T-helper 2 cell treated with Interferon-gamma antibody and Interleukin-4, amounts not matched to agents 100 ng/mL and 5 ng/mL, for 36 hours (primary cell): Measurements from ENCODE around the gene KCNJ13. TPM values are rescaled to one million over a fixed set of nuclear protein-coding genes. Genes with fewer than 3 reads are reported as not detected.

Experiments
- intact Hi-C: fragments of 100-400 bp; cut with micrococcal nuclease; formaldehyde crosslinking; loops from one replicate; pipeline ENCODE4 v1.15.1; 2023
- total RNA-seq: library from RNA; stranded (reverse); gene quantifications from 2 replicates; pipeline ENCODE4 v1.2.3, GENCODE V29; 2022

Gene KCNJ13
- total RNA-seq, result not detected in 2 replicates

DNA sequence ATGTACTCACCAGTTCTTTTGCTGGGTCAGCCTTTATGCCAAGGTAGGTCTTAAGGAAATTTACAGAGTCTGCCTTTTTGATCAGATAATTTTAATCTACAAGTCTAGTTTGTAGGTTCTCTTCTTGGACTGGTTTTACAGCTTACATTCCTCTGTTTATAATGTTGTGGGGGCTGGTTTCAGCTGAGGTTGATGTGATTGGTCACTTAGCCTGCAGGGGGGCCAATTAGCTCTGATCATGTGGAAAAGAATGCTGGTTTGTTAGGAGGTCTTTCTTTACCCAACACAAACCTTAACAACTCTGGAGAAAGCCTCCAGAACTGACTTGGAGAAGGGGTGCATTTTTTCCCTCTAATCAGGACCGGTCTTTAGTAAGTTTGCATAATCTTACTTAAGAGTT is at the start of gene KCNJ13:
Gene KCNJ13, minus strand, starts transcription at position 131 of the 400 bp plus-strand sequence. CDS start 5,203 bp downstream, outside the sequence.
- intact Hi-C loops, result no loop called here

DNA sequence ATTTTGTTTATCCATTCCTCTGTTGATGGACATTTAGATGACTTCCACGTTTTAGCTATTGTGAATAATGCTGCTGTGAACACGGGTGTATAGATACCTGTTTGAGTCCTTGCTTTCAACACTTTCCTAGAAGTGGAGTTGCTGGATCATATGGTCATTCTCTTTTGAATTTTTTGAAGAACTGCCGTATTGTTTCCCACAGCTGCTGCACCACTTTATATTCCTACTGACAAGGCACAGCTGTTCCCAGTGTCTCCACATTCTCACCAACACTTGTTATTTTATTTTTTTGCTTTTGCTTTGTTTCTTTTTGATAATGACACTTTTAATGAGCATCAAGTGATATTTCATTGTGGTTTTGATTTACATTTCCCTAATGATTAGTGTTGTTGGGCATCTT is 41.4 kb upstream of the KCNJ13 start:
- intact Hi-C loops, result no loop called here

DNA sequence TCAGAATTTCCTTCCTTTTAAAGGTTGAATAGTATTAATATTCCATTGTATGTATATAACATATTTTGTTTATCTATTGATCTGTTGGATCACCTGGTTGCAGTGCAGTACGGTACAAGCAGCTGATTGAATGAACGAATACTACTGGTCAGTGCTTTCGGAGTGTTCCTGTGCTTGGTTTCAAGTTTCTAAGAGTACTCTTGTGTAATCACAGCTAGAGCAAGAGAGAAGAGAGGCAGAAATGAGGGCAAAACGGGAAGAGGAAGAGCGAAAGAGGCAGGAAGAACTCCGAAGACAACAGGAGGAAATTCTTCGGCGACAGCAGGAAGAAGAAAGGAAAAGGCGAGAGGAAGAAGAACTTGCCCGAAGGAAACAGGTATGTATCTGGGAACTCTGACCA is 40.3 kb upstream of the KCNJ13 start:
- intact Hi-C loops, result no loop called here

DNA sequence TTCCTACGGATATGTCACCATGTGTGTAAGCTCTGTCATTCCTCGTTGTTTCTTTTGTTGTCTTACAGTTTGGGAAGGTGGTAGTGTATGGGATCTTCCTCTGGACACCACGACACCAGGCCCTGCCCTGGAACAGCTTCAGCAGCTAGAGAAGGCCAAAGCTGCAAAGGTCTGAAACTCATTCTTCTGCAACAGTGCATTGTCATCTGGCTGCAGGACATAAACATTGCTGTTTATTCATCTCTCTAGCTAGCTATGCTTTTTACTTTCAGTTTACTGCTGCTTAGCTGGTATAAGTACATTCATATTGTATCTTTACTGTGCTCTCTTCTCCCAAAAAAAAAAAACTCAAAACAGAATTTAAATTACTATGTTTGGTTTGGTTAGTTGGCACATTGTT is 39.2 kb upstream of the KCNJ13 start:
- intact Hi-C loops, result no loop called here

DNA sequence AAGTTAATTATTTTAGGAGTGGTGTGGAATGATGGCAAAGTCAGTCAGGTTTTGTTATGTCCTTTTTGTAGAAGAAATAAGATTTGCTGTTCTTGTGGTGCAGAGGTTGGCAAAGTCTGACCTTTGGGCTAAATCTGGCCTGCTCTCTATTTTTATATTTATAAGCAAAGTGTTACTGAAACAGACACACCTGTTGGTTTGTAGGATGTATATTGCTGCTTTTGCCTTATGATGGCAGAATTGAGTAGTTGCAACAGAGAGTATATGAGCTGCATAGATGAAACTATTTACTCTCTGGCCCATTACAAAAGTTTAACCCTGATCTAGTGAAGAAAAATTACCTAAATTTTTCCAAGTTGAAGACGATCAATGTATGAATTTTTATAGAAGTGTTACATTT is 34.1 kb upstream of the KCNJ13 start:
- intact Hi-C loops, result no loop called here

DNA sequence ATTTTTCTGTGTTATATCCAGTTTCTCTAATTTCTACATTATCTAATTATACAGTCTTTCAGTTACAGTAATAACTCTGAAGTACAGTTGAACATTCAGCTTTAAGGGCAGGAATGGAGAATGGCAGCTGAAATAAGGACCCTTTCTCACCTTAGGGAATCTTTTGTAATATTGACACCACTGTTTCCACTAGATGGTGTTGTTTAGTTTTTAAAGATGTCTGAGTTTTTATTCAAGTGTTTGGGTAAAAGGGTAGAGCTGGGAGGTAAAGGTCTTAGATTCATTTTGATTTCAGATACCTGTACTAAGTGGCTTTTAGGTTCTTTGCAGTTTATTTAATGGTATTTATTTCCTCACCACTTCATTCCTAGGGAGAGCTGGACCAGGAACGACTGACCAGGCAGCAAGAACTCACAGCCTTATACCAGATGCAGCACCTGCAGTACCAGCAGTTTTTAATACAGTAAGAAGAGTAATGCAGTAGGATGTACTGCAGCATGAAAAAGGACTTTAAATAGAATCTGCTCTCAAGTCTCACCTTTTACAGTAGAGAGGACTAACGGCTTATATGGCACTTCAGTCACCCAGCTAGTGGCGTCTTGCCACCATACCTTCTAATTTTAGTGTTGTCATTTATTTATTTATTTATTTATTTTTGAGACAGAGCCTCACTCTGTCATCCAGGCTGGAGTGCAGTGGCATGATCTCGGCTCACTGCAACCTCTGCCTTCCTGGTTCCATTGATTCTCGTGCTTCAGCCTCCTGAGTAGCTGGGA is 33.2 kb upstream of the KCNJ13 start:
- intact Hi-C loops, result no loop called here

DNA sequence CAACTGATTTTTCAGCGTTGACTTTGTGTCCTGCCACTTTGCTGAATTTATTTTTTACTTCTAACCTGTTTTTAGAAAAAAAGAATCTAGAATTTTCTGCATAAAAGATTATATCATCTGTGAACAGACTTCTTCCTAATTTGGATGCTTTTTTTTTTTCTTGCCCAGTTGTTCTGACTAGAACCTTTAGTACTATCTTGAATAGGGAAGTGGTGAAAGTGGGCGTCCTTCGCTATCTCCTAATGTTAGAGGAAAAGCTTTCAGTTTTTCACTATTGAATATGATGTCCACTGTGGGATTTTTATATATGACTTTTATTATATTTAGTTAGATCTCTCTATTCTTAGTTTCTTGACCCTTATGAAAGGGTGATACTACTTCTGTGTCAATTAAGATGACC is 25.7 kb upstream of the KCNJ13 start:
- intact Hi-C loops, result no loop called here

DNA sequence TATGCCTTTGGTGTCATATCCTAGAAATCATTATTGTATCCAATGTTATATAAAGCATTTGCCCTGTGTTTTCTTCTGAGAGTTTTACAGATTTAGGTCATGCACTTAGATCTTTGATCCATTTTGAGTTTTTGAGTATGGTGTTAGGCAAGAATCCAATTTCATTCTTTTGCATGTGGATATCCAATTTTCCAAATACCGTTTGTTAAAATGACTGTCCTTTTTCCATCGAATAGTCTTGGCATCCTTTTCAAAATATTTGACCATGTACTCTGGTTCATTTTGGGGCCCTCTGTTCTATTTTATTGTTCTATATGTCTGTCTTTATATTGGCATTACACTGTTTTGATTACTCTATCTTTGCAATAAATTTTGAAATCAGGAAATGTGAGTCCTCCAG is 23.8 kb upstream of the KCNJ13 start:
- intact Hi-C loops, result no loop called here

DNA sequence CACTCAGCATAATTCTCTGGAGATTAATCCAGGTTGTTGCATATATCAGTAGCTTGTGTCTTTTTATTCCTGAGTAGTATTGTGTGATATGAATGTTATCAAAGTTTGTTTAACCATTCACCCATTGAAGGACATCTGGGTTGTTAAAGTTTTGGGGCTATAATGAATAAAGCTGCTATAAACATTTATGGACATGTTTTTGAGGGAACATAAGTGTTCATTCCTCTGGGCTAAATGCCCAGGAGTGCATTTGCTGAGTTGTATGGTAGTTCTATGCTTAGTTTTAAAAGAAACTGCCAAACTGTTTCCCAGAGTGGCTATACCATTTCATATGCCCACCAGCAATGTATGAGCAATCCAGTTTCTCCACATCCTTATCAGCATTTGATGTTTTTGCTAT is 21.8 kb upstream of the KCNJ13 start:
- intact Hi-C loops, result no loop called here

DNA sequence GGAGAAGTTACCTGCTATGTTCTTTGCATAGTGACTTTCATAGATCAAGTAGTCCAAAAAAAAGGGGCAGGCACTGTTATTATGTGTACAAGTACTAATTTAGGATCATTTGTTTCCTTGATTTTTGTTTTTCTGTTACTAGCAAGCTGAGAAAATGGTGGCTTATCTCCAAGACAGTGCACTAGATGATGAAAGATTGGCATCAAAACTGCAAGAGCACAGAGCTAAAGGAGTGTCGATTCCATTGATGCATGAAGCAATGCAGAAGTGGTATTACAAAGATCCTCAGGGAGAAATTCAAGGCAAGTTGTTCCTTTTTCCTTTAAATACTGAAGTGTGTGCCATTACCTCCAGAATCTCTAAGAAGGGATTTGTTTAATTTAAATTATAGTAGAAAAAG is 19.6 kb upstream of the KCNJ13 start:
- intact Hi-C loops, result no loop called here

DNA sequence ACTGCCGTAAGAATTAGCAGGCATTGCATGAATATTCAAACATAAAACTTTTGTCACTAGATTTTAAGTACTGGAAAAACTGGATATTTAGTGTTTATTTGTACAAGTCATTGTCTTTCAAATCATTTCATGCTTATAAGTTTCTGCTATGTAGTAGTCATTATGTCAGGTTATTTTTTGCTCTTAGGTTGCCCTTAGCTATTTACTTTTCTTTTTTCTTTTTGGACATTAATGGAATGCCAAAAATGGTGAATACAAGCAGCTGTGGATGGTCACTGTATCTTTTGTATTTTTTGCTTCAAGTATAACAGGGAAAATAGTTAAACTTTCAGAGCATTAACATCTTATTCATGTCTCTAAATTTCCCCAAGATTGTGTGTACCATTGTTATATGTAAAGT is 18.6 kb upstream of the KCNJ13 start:
- intact Hi-C loops, result no loop called here

DNA sequence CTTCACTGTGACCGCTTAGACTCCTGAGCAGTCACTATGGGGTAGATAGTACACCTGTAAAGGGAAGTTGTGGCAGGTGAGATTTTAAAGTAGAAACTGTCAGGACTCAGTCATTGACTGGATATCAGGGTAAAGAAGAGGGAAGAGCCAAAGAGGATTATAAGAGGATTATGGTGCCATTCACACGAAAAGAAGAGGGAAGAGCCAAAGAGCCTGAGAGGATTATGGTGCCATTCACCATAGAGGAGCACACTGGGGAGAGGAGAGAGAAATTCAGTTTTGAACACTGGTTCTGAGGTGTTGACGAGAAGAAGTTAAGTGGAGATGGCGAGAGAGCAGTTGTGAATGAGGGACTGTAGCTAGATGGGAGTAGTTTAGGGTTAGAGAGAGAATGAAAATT is 16.9 kb upstream of the KCNJ13 start:
- intact Hi-C loops, result no loop called here

DNA sequence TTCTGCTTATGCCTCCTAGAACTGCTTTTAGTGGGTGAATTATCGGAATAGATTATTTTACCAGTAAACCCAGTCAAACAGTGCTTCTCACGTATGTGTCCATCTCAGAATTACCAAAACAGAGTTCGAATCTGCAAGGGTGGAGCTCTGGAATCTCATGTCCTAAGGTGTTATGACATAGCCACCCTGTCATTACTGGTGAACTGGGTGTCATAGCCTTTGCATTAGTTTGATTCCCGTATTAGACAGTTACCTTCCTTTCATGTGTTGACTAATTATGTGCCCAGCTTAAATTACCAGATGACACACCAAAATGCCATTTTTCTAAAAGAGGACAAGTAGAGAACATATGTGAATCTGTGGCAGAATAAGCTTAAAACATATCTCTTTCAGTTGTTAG is 15.2 kb upstream of the KCNJ13 start:
- intact Hi-C loops, result no loop called here

DNA sequence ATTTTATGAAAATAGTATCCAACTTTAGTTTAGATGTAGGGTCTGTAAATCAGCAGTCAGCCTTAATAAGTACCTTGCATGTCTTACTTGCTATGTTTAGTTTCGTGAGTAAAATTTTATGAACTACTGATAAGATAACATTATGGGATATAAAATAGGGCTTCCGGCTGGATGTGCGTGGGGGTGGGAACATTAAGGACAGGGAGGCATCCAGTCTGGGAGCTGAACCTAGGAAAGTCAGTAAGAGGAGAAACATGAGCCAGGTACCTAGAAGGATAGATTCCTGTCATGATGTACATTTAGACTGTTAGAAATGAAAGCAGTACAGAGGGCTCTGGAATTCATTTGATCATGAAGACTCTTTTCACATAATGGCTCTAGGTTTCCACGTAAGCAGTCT is 12.7 kb upstream of the KCNJ13 start:
- intact Hi-C loops, result no loop called here

DNA sequence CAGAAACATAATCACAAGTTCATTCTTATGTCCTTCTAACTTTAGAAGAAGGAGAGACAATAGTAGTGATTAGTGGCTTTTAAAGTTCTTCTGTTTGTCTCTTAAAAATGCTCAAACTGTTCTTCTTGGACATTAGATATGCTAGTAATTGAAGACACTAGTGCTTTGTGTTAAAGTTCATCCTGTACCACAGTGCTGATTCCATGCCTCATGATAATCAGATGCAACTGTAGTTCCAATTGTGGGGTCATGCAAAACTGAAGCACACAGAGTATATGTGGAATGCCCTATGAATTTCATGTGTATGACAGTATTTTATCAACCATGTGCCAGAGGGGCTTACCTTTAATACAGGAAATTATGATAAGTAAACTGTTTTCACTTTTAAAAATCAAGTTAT is 11.4 kb upstream of the KCNJ13 start:
- intact Hi-C loops, result no loop called here

DNA sequence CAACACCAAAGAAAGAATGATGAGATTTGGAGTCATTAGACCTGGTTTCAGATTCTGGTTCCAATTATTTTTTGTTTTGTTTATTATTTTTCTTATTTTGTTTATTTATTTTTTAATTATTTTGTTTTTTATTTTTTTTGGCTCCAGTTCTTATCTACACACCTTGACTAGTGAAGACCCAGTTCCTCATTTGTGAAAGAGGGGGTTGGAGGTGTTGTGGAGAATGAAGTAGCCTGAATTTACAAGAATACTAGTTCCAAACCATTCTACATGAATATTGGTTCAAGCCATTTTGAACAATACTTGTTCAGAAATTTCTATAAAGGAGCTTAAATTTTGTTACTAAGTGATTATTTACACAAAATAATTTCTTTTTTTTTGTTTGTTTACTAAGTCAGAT is 6.9 kb upstream of the KCNJ13 start:
- intact Hi-C loops, result loop anchor here (5.0 kb wide), 3 partner anchors 54 to 299 kb away; partner anchors contain the start of gene GIGYF2

DNA sequence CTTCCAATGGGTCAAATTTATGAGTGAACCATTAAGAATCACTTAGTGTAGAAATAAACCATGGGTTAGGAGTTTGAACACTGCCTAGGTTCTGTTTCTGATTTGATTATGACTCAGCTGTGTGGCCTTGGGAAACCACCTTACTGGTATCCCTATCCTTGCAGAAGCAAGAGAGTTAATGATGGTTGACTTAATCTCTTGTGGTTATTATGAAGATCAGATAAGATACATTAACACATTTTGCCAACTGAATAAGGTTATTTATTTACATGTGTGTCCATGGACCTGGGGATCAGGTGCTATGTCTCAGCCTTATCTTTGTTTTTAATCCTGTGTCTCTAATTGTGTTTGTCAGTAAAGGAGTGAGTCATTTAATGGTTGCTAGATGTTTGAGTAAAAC is 5.4 kb upstream of the KCNJ13 start:
- intact Hi-C loops, result loop anchor here (5.0 kb wide), 3 partner anchors 56 to 301 kb away; partner anchors contain the start of gene GIGYF2

DNA sequence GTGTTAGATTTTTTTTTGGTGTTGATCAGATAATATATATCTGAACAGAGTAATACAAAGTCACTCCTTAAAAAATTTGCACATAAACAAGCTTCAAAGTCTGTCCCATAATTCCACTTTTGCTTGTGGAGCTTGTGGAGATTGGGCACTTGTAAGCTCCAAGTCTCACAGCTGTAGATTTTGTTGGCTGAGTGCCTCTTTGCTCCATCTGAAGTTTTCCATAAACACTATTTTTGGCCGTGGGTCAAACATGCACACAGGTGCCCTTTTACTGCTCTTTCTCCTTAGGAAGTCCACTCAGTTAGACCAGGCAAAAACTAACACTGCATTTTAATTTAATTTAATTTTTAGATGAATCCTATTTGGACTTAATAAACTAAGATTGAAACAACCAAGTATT is 3.6 kb upstream of the KCNJ13 start:
- intact Hi-C loops, result loop anchor here (5.0 kb wide), 3 partner anchors 57 to 302 kb away; partner anchors contain the start of gene GIGYF2

DNA sequence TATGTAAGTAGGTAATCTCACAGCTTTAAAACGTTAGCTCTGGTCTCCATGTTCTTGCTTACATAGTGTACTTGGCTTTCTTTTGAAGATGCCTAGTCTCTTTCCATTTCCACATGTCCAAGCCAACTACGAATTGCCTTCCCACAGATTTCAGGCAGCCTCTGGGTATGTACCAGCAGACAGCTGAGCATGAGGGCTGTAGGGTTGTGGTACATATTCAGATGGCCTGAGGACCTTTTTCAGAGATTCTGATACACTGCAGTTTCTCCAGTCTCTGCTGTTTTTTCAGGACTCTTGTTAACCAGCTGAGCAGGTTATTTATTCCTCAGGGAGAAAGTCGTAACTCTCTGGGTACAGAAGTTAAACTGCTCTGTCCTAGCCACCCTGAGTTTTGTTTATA is 3.1 kb upstream of the KCNJ13 start:
- intact Hi-C loops, result no loop called here

DNA sequence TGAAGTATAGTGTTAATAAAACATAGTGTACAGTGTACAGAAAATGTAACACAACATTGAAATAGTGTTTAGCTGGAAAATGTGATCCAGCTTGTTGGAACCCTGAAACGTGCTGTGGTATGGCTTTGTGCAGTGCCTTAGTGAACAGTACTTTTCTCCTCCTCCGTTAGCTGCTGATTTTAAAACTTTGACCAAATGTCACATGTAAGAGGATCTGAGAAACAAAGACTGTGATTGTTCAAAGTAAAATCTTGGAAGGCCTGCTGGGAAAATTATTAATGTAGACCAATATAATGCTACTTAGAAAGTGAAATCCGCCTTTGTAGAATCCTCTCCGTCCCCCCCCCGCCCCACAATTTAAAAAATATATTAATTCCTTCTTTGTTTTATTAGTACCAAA is 911 bp upstream of the KCNJ13 start:
- intact Hi-C loops, result no loop called here

DNA sequence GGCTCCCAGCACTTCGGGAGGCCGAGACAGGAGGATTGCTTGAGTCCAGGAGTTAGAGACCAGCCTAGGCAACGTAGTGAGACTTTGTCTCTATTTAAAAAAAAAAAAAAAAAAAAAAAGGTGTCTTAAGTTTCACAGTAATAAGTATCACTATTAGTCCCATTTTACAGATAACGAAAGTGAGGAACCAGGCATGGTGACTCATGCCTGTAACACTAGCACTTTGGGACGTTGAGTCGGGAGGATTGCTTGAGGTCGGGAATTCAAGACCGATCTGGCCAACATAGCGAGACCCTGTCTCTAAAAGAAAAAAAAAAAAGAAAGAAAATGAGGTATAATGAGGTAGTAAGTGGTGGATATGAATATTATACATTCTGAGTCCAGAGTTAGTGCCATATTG is 2.5 kb downstream of the KCNJ13 start:
- intact Hi-C loops, result no loop called here

DNA sequence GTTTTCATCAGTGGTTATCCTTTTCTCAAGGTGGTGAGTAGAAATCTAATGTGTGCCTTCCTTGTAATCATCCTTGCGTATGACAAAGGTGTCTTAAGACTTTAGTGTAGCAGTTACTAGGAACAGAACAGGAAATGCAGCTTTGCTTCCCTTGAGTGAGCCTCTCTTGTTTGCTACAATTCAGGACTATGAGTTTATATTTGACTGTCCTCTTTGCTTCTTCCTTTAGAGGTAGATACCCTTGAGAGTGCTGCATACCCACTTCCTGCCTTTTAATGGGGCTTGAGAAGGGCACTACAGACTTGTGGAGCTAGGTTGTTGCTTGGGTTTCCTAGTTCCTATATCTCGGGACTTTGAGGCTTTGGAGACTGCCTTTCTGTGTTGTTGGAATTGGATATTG is 3.8 kb downstream of the KCNJ13 start:
- intact Hi-C loops, result no loop called here

DNA sequence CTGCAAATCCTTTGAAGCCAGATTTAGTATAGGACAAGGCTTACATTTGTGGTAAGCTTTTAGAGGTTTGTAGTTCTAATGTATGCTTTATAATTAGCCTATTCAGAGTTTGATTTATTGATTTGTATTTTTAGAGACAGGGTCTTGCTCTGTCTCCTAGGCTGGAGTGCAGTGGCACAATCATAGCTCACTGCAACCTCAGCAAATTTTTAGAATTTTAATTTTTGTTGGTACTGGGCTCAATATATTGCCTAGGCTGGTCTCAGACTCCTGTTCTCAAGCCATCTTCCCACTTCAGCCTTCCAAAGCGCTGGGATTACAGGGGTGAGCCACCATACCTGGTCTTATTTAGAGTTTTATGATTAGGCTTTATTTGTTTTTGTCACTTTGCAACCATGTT is 4.5 kb downstream of the KCNJ13 start:
- intact Hi-C loops, result no loop called here
